ENCODE data around the gene PTPN1. TPM values are rescaled to one million over a fixed set of nuclear protein-coding genes. Genes with fewer than 3 reads are reported as not detected.

The PTPN1 gene
- total RNA-seq, 1 donor from 2014 or later = 25.7 TPM

DNA sequence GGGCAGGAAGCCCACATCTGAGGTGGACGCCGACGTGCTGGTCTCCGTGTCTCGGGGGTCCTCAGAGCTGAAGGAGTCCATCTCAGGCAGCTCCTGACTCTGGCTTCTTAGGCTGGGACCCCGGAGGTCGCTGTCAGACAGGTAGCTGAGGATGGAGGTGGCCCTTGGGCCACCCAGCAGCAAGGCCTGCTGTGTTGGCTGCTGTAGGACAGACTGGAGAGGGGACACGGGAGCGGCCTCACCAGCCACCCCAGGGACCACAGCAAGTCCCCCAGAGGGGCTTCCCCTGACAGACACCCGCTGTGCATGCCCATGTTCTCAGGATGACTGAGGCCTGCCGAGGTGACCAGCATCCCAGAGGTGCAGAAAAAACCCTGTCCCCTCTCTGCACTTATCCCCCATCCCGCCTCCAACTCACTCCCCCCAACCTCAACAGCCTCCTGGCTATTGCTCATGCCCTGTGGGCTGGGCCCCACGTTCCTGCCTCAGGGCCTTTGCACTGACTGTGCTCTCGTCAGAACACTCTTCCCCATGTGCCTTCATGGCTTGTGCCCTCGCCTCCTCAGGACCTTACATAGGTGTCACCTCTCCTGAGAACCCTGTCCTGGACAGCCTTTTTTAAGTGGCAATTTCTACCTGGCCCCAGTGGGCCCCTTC is 92.4 kb downstream of the PTPN1 start:
- no peaks in the 10 kb centered on the region for H3K9me3 ChIP-seq (replicated peaks)
- no peaks in the 10 kb centered on the region for H3K4me1 ChIP-seq
- H3K4me3 ChIP-seq = no peak overlapping the region
- no peak for DNase-seq
- TF ChIP-seq, protein P1, sequence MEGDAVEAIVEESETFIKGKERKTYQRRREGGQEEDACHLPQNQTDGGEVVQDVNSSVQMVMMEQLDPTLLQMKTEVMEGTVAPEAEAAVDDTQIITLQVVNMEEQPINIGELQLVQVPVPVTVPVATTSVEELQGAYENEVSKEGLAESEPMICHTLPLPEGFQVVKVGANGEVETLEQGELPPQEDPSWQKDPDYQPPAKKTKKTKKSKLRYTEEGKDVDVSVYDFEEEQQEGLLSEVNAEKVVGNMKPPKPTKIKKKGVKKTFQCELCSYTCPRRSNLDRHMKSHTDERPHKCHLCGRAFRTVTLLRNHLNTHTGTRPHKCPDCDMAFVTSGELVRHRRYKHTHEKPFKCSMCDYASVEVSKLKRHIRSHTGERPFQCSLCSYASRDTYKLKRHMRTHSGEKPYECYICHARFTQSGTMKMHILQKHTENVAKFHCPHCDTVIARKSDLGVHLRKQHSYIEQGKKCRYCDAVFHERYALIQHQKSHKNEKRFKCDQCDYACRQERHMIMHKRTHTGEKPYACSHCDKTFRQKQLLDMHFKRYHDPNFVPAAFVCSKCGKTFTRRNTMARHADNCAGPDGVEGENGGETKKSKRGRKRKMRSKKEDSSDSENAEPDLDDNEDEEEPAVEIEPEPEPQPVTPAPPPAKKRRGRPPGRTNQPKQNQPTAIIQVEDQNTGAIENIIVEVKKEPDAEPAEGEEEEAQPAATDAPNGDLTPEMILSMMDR (IDR thresholded peaks at IDR 0.05; ENCODE audit: borderline replicate concordance) = no peak
- intact Hi-C loops (cut with micrococcal nuclease) = no loop called here
- no peak overlapping the region for H3K27ac ChIP-seq (replicated peaks)
- peaks cover 45% of the 10 kb centered on the region for H3K27me3 ChIP-seq (ENCODE audit: low read depth)
- no peaks in the 10 kb centered on the region for H3K36me3 ChIP-seq

DNA sequence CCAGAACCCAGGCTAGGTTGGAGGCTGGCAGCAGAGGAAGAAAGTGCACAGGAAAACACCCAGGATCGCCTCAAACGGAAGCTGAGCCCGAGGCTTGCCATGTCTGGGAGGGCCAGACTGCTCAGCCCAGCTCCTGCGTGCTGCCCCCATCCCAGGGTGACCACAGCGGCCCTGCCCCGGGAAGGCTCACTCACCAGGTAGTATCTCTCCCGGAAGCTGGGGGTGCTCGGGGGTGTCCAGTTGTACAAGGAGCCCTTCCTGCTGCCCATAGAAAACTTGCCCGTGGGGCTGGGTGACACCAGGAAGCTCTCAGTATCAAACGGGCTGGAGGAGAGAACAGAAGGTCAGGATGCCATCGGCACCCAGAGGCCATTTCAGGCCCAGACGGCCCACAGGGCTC is 94.3 kb downstream of the PTPN1 start:
- no peak for DNase-seq
- no peaks in the 10 kb centered on the region for H3K4me1 ChIP-seq
- H3K27ac ChIP-seq (replicated peaks) = no peak overlapping the region
- H3K36me3 ChIP-seq = no peaks in the 10 kb centered on the region
- no peak overlapping the region for H3K4me3 ChIP-seq
- peaks cover 27% of the 10 kb centered on the region for H3K27me3 ChIP-seq (ENCODE audit: low read depth)
- intact Hi-C loops (cut with micrococcal nuclease) = no loop called here
- TF ChIP-seq, protein P1 (IDR thresholded peaks at IDR 0.05; ENCODE audit: borderline replicate concordance) = no peak
- H3K9me3 ChIP-seq (replicated peaks) = no peaks in the 10 kb centered on the region

DNA sequence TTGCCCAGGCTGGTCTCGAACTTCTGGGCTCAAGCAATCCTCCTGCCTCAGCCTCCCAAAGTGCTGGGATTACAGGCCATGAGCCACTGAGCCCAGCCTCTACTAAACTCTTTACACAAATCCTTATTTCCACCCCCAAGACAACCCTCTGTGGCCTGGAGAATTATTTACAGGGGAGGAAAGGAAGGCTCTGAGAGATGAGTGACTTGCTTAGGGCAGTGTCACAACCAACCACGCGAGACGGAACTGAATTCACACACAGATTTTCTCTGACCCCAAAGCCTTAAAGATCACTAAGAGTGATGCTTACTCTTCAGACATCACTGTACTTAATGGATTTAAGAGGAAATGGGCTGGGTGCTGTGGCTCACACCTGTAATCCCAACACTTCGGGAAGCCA is 95.0 kb downstream of the PTPN1 start:
- H3K4me3 ChIP-seq = no peak overlapping the region
- DNase-seq = no peak
- no peaks in the 10 kb centered on the region for H3K36me3 ChIP-seq
- peaks cover 20% of the 10 kb centered on the region for H3K27me3 ChIP-seq (ENCODE audit: low read depth)
- TF ChIP-seq, protein P1 (IDR thresholded peaks at IDR 0.05; ENCODE audit: borderline replicate concordance) = no peak
- no peak overlapping the region for H3K27ac ChIP-seq (replicated peaks)
- no peaks in the 10 kb centered on the region for H3K4me1 ChIP-seq
- intact Hi-C loops (cut with micrococcal nuclease) = no loop called here
- H3K9me3 ChIP-seq (replicated peaks) = no peaks in the 10 kb centered on the region

DNA sequence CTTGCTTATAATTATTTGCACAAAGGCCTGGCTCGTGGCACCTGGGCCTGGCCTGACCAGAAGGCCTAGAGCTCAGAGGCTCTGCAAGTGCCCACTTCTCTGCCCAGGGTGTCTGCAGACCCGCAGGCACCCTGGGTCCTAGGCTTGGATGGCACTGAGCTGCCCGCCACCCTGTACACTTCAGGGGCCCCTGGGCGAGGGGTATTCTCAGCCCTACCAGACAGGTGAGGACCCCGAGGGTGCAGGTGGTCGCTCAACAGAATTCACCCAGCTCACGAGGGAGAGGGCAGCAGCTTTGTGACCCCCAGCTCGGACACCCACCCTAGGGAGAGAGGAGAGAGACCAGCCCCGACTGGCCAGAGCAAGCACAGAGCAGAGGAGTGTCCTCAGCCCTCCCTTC is 97.3 kb downstream of the PTPN1 start:
- TF ChIP-seq, protein P1 (IDR thresholded peaks at IDR 0.05; ENCODE audit: borderline replicate concordance) = no peak
- H3K9me3 ChIP-seq (replicated peaks) = no peaks in the 10 kb centered on the region
- H3K4me3 ChIP-seq = no peak overlapping the region
- no peak overlapping the region for H3K27ac ChIP-seq (replicated peaks)
- no peak for DNase-seq
- peaks cover 10% of the 10 kb centered on the region for H3K4me1 ChIP-seq
- peaks cover 3% of the 10 kb centered on the region for H3K27me3 ChIP-seq (ENCODE audit: low read depth)
- intact Hi-C loops (cut with micrococcal nuclease) = no loop called here
- no peaks in the 10 kb centered on the region for H3K36me3 ChIP-seq

DNA sequence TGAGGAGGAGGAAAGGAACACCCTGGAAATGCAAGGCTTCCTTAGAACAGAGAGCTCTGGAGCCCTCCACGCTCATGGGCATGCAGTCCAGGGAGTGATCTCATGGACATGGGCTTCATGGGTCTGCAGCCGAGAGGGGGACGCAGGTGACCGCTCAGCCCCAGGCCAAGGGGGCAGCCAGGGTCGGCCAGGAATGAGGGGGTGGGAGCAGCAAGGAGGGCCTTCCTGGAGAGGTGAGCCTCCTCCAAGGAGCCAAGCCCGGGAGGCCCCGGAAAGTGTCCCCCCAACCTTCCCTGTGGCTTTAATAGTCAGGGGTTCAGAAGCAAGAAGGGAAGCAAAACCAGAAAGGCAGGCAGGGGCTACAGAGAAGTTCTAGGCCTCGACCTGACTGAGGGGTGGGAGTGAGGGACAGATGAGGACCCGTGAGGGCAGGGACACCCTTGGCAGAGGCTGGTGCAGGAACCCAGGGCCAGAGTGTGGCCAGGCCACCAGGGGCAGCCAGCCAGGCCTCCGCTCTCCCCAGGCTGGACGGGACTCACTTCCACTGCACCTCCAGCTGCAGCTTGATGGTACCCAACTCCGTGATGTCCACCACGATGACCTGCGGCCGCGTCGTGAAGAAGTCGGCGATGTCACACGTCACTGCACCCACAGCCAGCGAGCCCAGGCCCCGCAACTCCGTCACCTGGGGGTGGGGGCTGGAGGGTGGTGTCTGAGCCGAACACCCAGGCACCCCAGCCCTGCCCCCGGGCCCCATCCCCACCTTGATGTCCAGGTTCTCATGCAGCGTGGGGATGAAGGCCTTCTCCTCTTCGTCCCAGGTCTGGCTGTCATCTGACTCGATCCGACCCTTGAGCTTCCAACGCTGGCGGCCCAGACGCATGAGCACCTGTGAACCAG is 97.9 kb downstream of the PTPN1 start:
- Histone ChIP-seq H3K27me3 (ENCODE audit: low read depth) (no peaks in the 10 kb centered on the region), H3K36me3 (no peaks in the 10 kb centered on the region), H3K27ac (replicated peaks) (no peak overlapping the region), H3K9me3 (replicated peaks) (no peaks in the 10 kb centered on the region), H3K4me3 (no peak overlapping the region), H3K4me1 (peaks cover 10% of the 10 kb centered on the region)
- TF ChIP-seq, protein P1 (IDR thresholded peaks at IDR 0.05; ENCODE audit: borderline replicate concordance) = no peak
- no peak for DNase-seq
- intact Hi-C loops (cut with micrococcal nuclease) = no loop called here

Data from left ventricle myocardium inferior (tissue), 1 donor.